PC-3 (cell line): ENCODE measurements around the gene ELK4. TPM values are rescaled to one million over a fixed set of nuclear protein-coding genes. Genes with fewer than 3 reads are reported as not detected.

Experiments
- ATAC-seq: fragments of 200-7000 bp; cut with Tn5 transposase; 2 replicates; pipeline ENCODE4 v1.9.1; 2020; ENCODE audit warnings: mild to moderate bottlenecking, moderate library complexity
- BruUV-seq: library from RNA; stranded (reverse); fragments of 400-500 nt; replicated peaks from 2 replicates; lab custom pipeline; 2021; lab: Mats Ljungman, UMichigan
- CTCF ChIA-PET: fragments of 300-600 bp; sonication (Branson Sonifier 250); formaldehyde crosslinking; loops from one replicate; lab custom pipeline; 2022; ENCODE audit warnings: antibody characterized with exemption; lab: Charles Lee
- POLR2A ChIA-PET: fragments of 300-600 bp; sonication (Branson Sonifier 250); formaldehyde crosslinking; loops from one replicate; lab custom pipeline; 2022; ENCODE audit warnings: antibody characterized with exemption; ENCODE audit not compliant: unreplicated experiment; lab: Charles Lee
- DNase-seq: peaks from one replicate; pipeline ENCODE4 v3.0.0-alpha.2; 2015
- H2AFZ ChIP-seq: fragments of 300-600 bp; sonication (generic); 2 replicates; pipeline ENCODE4 v1.6.0; 2016; ENCODE audit warnings: antibody characterized with exemption, low read length
- H3F3A ChIP-seq: fragments of 300-600 bp; sonication (generic); one replicate; pipeline ENCODE4 v1.6.0; 2017; ENCODE audit warnings: antibody characterized with exemption, low read length, control low read depth, mild to moderate bottlenecking; ENCODE audit not compliant: unreplicated experiment
- H3K27ac ChIP-seq: fragments of 300-600 bp; sonication (generic); 2 replicates; pipeline ENCODE4 v1.5.1; 2016; ENCODE audit warnings: mild to moderate bottlenecking, low read length
- H3K27me3 ChIP-seq: fragments of 300-600 bp; sonication (generic); 2 replicates; pipeline ENCODE4 v1.6.1; 2016; ENCODE audit warnings: low read length, mixed read lengths
- H3K36me3 ChIP-seq: fragments of 300-600 bp; sonication (generic); 2 replicates; pipeline ENCODE4 v1.6.1; 2016; ENCODE audit warnings: low read depth, mixed run types, low read length, mixed read lengths
- H3K4me1 ChIP-seq: fragments of 300-600 bp; sonication (generic); 2 replicates; pipeline ENCODE4 v1.5.1; 2016; ENCODE audit warnings: low read length; ENCODE audit not compliant: insufficient read depth
- H3K4me2 ChIP-seq: fragments of 300-600 bp; sonication (generic); 2 replicates; pipeline ENCODE4 v1.6.0; 2016; ENCODE audit warnings: low read length
- H3K4me3 ChIP-seq: fragments of 300-600 bp; sonication (generic); 2 replicates; pipeline ENCODE4 v1.5.1; 2016; ENCODE audit warnings: mild to moderate bottlenecking, low read length, mixed read lengths
- H3K79me2 ChIP-seq: fragments of 300-600 bp; sonication (generic); 2 replicates; pipeline ENCODE4 v1.6.1; 2017; ENCODE audit warnings: low read length, mixed read lengths
- H3K9ac ChIP-seq: fragments of 300-600 bp; sonication (generic); 2 replicates; pipeline ENCODE4 v1.6.0; 2016; ENCODE audit warnings: mild to moderate bottlenecking, low read length
- H3K9me2 ChIP-seq: fragments of 300-600 bp; sonication (generic); replicated peaks from 2 replicates; pipeline ENCODE4 v1.6.1; 2016; ENCODE audit warnings: mixed run types, low read length, mixed read lengths
- H3K9me3 ChIP-seq: fragments of 300-600 bp; sonication (generic); 2 replicates; pipeline ENCODE4 v1.6.1; 2016; ENCODE audit warnings: low read length, mixed read lengths
- H4K20me1 ChIP-seq: fragments of 300-600 bp; sonication (generic); 2 replicates; pipeline ENCODE4 v1.6.1; 2016; ENCODE audit warnings: low read length, mixed read lengths
- CTCF ChIP-seq: fragments of 300-600 bp; sonication (generic); conservative IDR thresholded peaks from 2 replicates; pipeline ENCODE4 v1.5.1; 2017; ENCODE audit warnings: antibody characterized with exemption, low read depth, mild to moderate bottlenecking, low read length
- EZH2 ChIP-seq: fragments of 300-600 bp; sonication (generic); IDR thresholded peaks from one replicate; pipeline ENCODE4 v1.6.1; 2017; ENCODE audit warnings: antibody characterized with exemption, mild to moderate bottlenecking, low read length; ENCODE audit not compliant: unreplicated experiment
- EZH2phosphoT487 ChIP-seq: fragments of 300-600 bp; sonication (generic); IDR thresholded peaks from 2 replicates; pipeline ENCODE4 v1.6.1; 2018; ENCODE audit warnings: mild to moderate bottlenecking, antibody characterized with exemption, low read length, borderline replicate concordance
- intact Hi-C: fragments of 100-400 bp; cut with micrococcal nuclease; formaldehyde crosslinking; loops from 2 replicates; pipeline ENCODE4 v1.9.0; 2023
- total RNA-seq: library from RNA; depleted of rRNA; stranded (reverse); fragments of >200 nt; gene quantifications from 2 replicates; pipeline ENCODE4 v1.2.3, GENCODE V29; 2014

ELK4 gene
- total RNA-seq, 1 experiment from 2014 or later, result 16.3 TPM

GRCh38 chr1:205619376-205619775, 12.4 kb downstream of the ELK4 start:
- ChIA-PET CTCF (no interaction called here), POLR2A (no interaction called here)
- no peak for ATAC-seq
- Histone ChIP-seq H3K36me3 (peaks cover 54% of the 10 kb centered on the region), H3K4me3 (no peak overlapping the region), H3K27me3 (no peaks in the 10 kb centered on the region), H2AFZ (no peak overlapping the region), H3K9me2 (no peaks in the 10 kb centered on the region), H3K79me2 (peaks cover 16% of the 10 kb centered on the region), H3K9ac (no peak overlapping the region), H3K4me2 (no peak overlapping the region), H3K9me3 (no peaks in the 10 kb centered on the region), H3K27ac (no peak overlapping the region), H3K4me1 (no peaks in the 10 kb centered on the region), H4K20me1 (no peaks in the 10 kb centered on the region), H3F3A (no peaks in the 10 kb centered on the region)
- intact Hi-C loops, result no loop called here
- DNase-seq, result no peak
- no TSS peak for BruUV-seq
- TF ChIP-seq CTCF (no peak), EZH2phosphoT487 (no peak), EZH2 (no peak)

DNA sequence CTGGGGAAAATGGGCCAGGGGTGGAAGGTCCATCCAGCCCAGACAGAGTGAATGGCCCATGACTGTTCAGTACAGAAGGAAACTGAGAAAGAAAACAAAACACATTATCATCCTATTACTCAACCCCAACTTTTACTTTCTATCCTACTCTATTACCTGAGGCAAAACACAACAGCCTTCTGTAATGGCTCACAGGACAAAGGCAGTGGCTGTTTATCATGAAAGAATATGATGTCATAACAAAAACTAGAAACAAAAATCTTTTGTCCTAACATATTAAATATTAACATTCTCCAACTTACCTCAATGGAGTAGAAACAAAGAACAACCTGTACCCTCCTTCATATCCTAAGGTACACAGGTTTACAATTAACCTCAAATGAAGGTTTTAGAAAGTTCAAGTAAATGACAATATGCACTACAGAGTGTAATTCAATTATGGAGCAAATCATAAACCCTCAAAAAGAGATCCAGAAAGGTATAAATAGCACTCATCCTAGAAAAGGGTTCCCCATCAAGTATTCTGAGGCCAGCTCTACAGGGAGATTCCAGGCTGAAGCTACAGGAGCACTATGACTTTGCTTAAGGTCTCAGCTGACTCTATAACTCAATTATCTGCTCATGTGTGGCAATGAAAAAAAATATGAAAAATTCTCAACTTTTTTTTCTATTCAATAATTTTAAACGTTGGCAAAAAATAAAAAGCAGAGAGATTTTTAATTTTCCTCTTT, 15.1 kb downstream of the ELK4 start:
- intact Hi-C loops, result no loop called here
- peaks cover 56% of the 10 kb centered on the region for H3K36me3 ChIP-seq
- H3K9me2 ChIP-seq, result no peaks in the 10 kb centered on the region
- no TSS peak for BruUV-seq
- H3K27me3 ChIP-seq, result no peaks in the 10 kb centered on the region
- H4K20me1 ChIP-seq, result no peaks in the 10 kb centered on the region
- no peak overlapping the region for H3K27ac ChIP-seq
- no peak for TF ChIP-seq CTCF
- no peak for TF ChIP-seq EZH2phosphoT487
- TF ChIP-seq EZH2, result no peak
- peaks cover 6% of the 10 kb centered on the region; the same call in 1 of the 2 replicates for H3K79me2 ChIP-seq
- no peak overlapping the region for H2AFZ ChIP-seq
- H3K4me1 ChIP-seq, result no peaks in the 10 kb centered on the region
- CTCF ChIA-PET, result interaction anchor here (0.6 kb wide), 1 partner anchor 13 kb away, joined by 4 read pairs; no protein-coding TSS in a partner anchor
- no peaks in the 10 kb centered on the region for H3F3A ChIP-seq
- no peak overlapping the region for H3K4me3 ChIP-seq
- no peak overlapping the region for H3K9ac ChIP-seq
- no peaks in the 10 kb centered on the region for H3K9me3 ChIP-seq
- DNase-seq, result no peak
- no peak for ATAC-seq
- no peak overlapping the region for H3K4me2 ChIP-seq
- POLR2A ChIA-PET, result no interaction called here

GRCh38 chr1:205615789-205616188, 16.0 kb downstream of the ELK4 start:
- ChIA-PET CTCF (interaction anchor here (0.6 to 1.0 kb wide), 2 partner anchors 16 to 128 kb away, joined by 3 to 4 read pairs; no protein-coding TSS in a partner anchor), POLR2A (interaction anchor here (0.6 kb wide), 1 partner anchor 256 kb away, joined by 4 read pairs; no protein-coding TSS in a partner anchor)
- H4K20me1 ChIP-seq, result no peaks in the 10 kb centered on the region
- H3K4me3 ChIP-seq, result no peak overlapping the region
- H3K27me3 ChIP-seq, result no peaks in the 10 kb centered on the region
- no peak for DNase-seq
- no peak for ATAC-seq
- no peak overlapping the region for H3K27ac ChIP-seq
- no peak overlapping the region for H3K4me2 ChIP-seq
- H3K36me3 ChIP-seq, result peaks cover 63% of the 10 kb centered on the region
- H3K79me2 ChIP-seq, result peaks cover 6% of the 10 kb centered on the region; the same call in 1 of the 2 replicates
- H2AFZ ChIP-seq, result no peak overlapping the region
- TF ChIP-seq EZH2phosphoT487, result no peak
- TF ChIP-seq EZH2, result no peak
- no peak for TF ChIP-seq CTCF
- no peak overlapping the region for H3K9ac ChIP-seq
- H3K4me1 ChIP-seq, result peaks cover 8% of the 10 kb centered on the region
- TSS peak; percentile 10 for BruUV-seq
- intact Hi-C loops, result no loop called here
- no peaks in the 10 kb centered on the region for H3K9me2 ChIP-seq
- no peaks in the 10 kb centered on the region for H3K9me3 ChIP-seq
- H3F3A ChIP-seq, result no peaks in the 10 kb centered on the region
